Osteoblast (primary cell): ENCODE measurements around the gene IPP. TPM values are rescaled to one million over a fixed set of nuclear protein-coding genes. Genes with fewer than 3 reads are reported as not detected.

Experiments used
- DNase-seq: peaks from one replicate; pipeline ENCODE4 v3.0.0; 2011; ENCODE audit warnings: low spot score, mixed read lengths; ENCODE audit not compliant: insufficient read length; ENCODE audit errors: missing footprints
- H2AFZ ChIP-seq: 2 replicates; pipeline ENCODE4 v1.6.0; 2011; ENCODE audit warnings: mild to moderate bottlenecking, low read length
- H3K27ac ChIP-seq: 2 replicates; pipeline ENCODE4 v1.5.1; 2011; ENCODE audit warnings: mild to moderate bottlenecking, low read depth, low read length, moderate library complexity
- H3K27me3 ChIP-seq: 2 replicates; pipeline ENCODE4 v1.6.0; 2012; ENCODE audit warnings: mild to moderate bottlenecking, control low read depth, inconsistent platforms, low read length, moderate library complexity; ENCODE audit not compliant: insufficient read depth
- H3K36me3 ChIP-seq: 2 replicates; pipeline ENCODE4 v1.5.1; 2011; ENCODE audit warnings: mild to moderate bottlenecking, low read length, control low read depth, moderate library complexity; ENCODE audit not compliant: insufficient read depth
- H3K4me1 ChIP-seq: 2 replicates; pipeline ENCODE4 v1.5.1; 2011; ENCODE audit warnings: mild to moderate bottlenecking, low read length, control low read depth, moderate library complexity; ENCODE audit not compliant: insufficient read depth
- H3K4me2 ChIP-seq: 2 replicates; pipeline ENCODE4 v1.6.0; 2011; ENCODE audit warnings: mild to moderate bottlenecking, low read length; ENCODE audit not compliant: insufficient read depth
- H3K4me3 ChIP-seq: fragments of 200-600 bp; sonication (generic); 3 replicates; pipeline ENCODE4 v1.5.1; 2012; ENCODE audit warnings: mild to moderate bottlenecking, low read length, inconsistent platforms; ENCODE audit not compliant: insufficient read depth
- H3K79me2 ChIP-seq: 2 replicates; pipeline ENCODE4 v1.6.0; 2012; ENCODE audit warnings: mild to moderate bottlenecking, low read length, control low read depth, inconsistent platforms; ENCODE audit not compliant: insufficient read depth
- H3K9me3 ChIP-seq: 2 replicates; pipeline ENCODE4 v1.5.1; 2011; ENCODE audit warnings: low read depth, low read length, control low read depth
- H4K20me1 ChIP-seq: 2 replicates; pipeline ENCODE4 v1.6.0; 2012; ENCODE audit warnings: mild to moderate bottlenecking, low read length, control low read depth; ENCODE audit not compliant: insufficient read depth
- CTCF ChIP-seq: IDR thresholded peaks from 2 replicates; pipeline ENCODE4 v1.5.1; 2011; ENCODE audit warnings: mild to moderate bottlenecking, low read depth, low read length, moderate library complexity; ENCODE audit errors: extremely low read depth
- total RNA-seq: library from RNA; depleted of rRNA; stranded (reverse); fragments of >200 nt; gene quantifications from 2 replicates; pipeline ENCODE4 v1.2.3, GENCODE V29; 2012

The IPP gene
- total RNA-seq, 1 donor: 14.1 TPM

- H3K79me2 ChIP-seq: peaks cover 98% of the 10 kb centered on the region
- H3K36me3 ChIP-seq: no peaks in the 10 kb centered on the region
- H3K9me3 ChIP-seq: no peaks in the 10 kb centered on the region
- no peak overlapping the region for H3K4me2 ChIP-seq
- H3K27me3 ChIP-seq: no peaks in the 10 kb centered on the region
- peak overlapping the region; percentile 37 for H3K27ac ChIP-seq
- H3K4me1 ChIP-seq: peaks cover 16% of the 10 kb centered on the region
- H2AFZ ChIP-seq: no peak overlapping the region
- no peak for TF ChIP-seq CTCF
- no peak for DNase-seq
- H3K4me3 ChIP-seq: no peak overlapping the region
- peaks cover 58% of the 10 kb centered on the region for H4K20me1 ChIP-seq
Observed at GRCh38 chr1:45668526-45668925, 81.9 kb downstream of the IPP start.

GRCh38 chr1:45667321-45668111 lies 82.9 kb downstream of the IPP start:
- peaks cover 55% of the 10 kb centered on the region for H4K20me1 ChIP-seq

GRCh38 chr1:45666836-45667235 lies 83.6 kb downstream of the IPP start:
- no peak for DNase-seq
- peaks cover 56% of the 10 kb centered on the region for H4K20me1 ChIP-seq
- no peaks in the 10 kb centered on the region for H3K9me3 ChIP-seq

More at GRCh38 chr1:45667321-45668111, 82.9 kb downstream of the IPP start:
- no peak for TF ChIP-seq CTCF
- no peaks in the 10 kb centered on the region for H3K27me3 ChIP-seq
- no peak overlapping the region for H3K27ac ChIP-seq
- H3K79me2 ChIP-seq: peaks cover 98% of the 10 kb centered on the region
- H3K4me2 ChIP-seq: no peak overlapping the region
- H2AFZ ChIP-seq: no peak overlapping the region
- no peaks in the 10 kb centered on the region for H3K36me3 ChIP-seq
- DNase-seq: no peak
- H3K9me3 ChIP-seq: no peaks in the 10 kb centered on the region
- no peak overlapping the region for H3K4me3 ChIP-seq
- H3K4me1 ChIP-seq: peaks cover 16% of the 10 kb centered on the region

More at GRCh38 chr1:45666836-45667235, 83.6 kb downstream of the IPP start:
- Histone ChIP-seq H2AFZ (no peak overlapping the region), H3K4me3 (no peak overlapping the region), H3K79me2 (peaks cover 98% of the 10 kb centered on the region), H3K27me3 (no peaks in the 10 kb centered on the region), H3K36me3 (no peaks in the 10 kb centered on the region), H3K4me2 (no peak overlapping the region), H3K27ac (no peak overlapping the region), H3K4me1 (peaks cover 16% of the 10 kb centered on the region)
- no peak for TF ChIP-seq CTCF
